GM19324 (cell line): ENCODE data around the gene PCNX3.

Experiments
- ATAC-seq: cut with Tn5 transposase; IDR thresholded peaks from one replicate; pipeline ENCODE4 v1.9.1; 2021; ENCODE audit warnings: mild to moderate bottlenecking, moderate library complexity; ENCODE audit not compliant: unreplicated experiment, low FRiP score

The PCNX3 gene

DNA sequence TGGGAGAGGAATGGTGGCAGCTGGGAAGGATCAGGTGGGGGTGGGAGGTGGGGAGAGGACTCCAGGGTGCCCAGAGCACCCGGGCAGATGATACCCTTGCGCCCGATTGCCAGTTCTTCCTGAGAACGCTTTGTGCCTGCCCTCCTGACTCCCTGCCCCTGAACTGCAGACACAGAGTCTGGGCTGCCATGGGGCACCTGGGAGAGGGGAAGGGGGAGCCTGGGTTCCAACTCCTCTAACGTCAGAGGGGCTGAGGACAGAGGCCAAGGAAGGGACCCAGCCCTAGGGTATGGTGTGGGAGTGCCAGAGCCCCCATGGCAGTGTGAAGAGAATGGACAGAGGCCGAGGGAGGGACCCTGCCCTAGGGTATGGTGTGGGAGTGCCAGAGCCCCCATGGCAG, 19.1 kb upstream of the PCNX3 start:
- no peak for ATAC-seq

DNA sequence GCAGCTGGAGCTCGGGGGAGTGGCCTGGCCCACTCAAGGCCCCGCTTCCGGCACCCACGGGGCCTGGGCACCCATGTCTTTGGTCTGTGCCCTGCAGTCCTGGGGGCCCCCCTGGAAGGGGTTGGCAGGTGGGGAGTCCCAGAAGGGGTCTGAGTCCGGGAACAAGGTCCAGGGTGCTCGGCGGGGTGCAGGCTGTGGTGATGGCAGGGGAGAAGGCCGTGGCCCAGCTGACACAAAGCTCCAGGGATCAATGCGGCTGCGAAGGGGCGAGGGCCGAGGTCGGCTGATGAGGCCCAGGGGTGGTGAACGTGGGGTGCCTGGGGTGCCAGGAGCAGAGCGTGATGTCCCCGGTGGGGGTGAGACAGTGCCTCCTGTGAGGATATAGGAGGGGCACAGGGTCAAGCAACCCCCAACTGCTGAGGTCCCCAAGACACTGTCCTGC, 17.3 kb upstream of the PCNX3 start:
- ATAC-seq = no peak

DNA sequence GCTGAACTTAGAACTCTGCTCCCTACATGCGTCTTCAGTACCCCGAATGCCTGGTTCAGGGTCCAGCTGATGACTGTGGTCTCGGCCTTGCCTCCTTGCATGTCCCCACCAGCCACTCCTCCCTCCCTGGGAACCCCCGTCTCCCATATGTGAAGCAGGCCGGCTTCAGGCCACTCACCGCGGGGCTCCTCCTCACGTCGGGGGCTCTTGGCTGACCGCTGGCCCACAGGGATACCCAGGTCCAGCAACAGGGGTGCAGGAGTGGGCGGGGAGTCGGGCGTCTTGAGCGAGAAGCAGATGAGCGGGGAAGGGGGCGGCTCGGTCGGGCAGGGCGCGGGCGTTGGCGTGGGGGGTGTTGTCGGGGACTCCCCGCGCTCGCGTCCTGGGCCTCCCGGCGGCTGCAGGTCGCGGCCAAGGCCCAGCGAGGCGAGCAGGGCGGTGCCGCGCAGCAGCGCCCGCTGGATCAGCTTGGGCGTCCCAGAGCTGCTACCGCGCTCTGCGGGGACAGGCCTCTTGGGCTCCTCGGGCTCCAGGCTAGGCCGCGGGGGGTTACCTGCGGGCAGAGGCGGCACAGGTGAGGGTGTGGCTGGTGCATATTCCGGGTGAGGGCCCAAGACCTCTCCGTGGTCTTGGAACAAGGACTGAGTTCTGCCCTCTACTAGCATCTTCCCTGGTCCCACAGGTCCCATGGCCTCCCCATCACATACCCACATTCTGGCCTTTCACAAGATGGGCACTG, 16.2 kb upstream of the PCNX3 start:
- ATAC-seq = no peak

DNA sequence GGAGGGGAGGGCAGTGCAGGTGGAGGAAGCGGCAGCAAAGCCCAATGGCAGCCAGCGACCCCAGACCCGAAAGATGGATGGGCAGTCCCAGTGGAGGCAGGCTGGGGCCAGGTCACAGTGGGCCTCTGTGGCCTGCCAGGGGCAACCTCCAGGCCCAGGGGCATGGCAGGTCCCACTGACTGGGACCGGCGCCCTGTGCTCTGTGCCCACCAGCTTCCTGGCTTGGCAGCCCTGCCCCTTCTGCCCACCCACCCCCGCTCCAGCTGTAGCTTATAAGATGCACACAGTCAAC, 15.7 kb upstream of the PCNX3 start:
- ATAC-seq = no peak

DNA sequence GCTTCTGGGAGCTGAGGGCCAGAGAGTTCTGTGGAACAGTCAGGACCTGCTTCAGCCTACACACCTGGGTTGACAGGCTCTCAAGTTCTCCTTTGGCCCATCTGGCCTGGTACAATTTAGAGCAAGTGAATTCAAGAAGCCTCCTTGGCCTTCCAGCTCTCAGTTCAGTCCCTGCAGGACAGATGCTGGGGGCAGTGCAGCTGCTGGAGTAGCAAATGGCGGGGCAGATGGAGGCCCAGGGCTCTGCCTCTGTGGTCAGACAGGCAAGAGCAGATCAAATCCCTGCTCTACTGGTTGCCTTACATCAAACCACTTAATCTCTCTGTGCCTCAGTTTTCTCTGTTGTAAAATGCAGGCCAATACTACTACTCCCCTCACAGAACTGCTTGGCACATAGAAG, 11.3 kb upstream of the PCNX3 start:
- ATAC-seq = no peak

DNA sequence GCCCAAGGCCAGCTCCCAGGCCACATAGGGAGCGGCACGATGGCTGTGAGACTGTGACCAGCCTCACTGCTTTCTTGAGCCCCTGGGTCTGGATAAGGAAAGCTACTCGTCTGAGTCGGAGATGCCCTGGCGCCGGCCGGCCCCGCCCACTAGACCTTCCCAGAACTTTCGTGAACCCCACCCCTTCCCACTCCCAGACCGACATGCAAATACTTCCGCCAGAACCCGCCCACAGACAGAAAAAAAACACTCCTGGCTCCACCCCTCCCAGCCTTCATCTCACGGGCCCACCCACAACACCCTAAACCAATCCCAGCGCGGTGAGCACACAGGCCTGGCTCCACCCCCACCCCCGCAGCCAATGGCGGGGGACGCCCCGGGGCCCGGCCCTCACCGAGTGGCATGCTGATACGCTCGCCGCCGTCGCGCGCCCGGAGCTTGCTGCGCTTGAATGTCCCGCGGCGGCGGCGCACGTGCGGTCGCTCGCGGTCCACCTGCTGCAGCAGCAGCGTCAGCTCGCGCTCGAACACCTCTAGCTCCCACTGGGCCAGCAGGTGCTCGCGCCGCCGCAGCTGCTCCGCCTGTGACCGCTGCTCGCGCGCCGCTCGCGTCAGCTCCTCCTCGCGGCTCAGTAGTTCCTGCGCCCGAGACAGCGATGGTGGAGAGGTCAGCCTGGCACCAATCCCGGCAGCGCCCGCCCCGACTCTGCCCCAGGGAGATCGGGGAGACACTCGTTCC, 8.5 kb upstream of the PCNX3 start:
- ATAC-seq = no peak

DNA sequence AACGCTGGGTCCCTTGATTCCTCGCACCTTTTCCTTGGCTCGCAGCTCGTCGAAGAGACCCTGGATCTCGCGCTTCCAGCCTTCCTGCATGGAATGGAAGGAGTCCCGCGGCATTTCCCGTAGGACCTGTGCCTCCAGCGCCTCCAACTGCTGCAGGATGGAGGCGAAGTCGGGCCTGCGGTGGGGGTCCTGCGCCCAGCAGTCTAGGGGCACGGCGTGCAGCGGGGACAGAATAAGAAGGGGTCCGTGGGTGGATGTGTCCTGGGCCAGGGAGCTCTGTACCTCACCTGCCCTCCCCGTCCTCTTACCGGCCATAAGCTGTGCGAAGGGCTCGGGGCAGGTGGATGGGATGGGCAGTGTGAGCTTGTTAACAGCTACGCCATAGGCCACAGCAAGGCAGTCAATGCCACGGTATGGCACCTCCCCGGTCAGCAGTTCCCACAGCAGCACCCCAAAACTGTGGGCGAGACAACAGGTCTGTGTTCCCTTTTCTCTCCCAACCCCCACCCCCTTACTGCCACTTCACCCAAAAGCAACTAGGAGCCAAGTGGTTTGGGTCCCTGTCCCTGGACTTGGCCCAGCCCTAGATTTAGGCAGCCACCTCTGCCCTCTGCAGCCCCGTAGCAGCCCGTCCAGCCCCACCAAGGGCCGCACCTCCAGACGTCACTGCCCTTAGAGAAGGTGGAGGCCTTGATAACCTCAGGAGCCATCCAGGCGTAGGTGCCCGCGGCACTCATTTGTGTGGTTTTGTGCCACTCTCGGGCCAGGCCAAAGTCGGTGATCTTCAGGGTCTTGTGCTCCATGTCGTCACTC, 7.8 kb upstream of the PCNX3 start:
- no peak for ATAC-seq

DNA sequence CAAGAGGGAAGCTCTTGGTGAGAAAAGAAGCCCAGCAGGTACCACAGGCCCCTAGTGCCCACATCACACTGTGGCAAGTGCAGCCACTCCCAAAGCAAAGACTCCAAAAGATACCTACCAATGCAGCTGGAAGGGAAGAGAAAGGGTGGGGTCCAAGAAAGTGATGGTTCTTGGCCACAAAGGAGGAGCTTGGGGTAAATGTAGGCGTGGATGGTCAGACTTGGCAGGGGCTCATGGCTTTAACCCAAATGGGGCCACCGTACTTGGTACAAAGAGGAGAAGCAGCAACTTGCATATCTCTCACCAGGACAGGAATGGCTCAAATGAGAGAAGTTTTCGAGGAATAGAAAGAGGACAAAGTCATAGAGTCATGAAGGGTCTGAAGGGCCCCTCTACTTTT, 6.3 kb upstream of the PCNX3 start:
- ATAC-seq = no peak

DNA sequence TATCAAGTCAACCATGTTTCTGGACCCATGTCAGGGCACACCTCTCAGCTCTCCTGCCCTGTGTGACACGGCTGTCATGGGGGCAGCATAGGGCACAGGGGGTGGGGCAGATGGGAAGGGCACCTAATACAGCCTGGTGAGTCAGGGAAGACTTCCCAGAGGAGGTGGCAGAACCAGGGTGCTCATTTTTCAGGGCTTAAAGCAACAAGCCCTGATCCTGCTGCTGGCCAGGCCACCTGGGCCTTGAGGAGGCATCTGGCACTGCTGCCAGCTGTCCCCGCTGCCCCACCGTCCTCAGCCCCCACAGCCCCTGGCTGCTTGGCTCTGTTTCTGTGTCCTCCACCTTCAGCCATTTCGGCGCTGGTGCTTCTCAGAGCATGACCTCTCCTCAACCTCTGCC, 5.9 kb upstream of the PCNX3 start:
- no peak for ATAC-seq

DNA sequence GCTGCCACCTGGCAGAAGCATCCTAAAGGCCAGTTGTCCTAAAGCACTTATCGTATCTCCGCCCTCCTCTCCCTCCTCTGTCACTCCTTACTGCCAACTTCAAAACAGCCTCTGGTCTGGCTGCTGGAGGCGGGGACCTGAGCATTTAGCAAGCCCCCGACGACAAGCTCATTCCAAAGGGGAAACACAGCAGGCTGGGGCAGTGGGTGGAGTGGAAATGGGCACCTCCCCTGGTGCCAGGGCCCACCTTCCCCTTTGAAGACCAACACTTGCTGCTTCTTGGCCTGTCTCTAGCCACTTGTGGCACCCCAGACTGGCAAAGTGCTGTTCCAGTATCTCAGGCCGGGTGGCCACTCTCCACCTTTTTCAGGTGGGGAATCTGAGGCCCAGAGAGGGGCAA, 5.2 kb upstream of the PCNX3 start:
- no peak for ATAC-seq

DNA sequence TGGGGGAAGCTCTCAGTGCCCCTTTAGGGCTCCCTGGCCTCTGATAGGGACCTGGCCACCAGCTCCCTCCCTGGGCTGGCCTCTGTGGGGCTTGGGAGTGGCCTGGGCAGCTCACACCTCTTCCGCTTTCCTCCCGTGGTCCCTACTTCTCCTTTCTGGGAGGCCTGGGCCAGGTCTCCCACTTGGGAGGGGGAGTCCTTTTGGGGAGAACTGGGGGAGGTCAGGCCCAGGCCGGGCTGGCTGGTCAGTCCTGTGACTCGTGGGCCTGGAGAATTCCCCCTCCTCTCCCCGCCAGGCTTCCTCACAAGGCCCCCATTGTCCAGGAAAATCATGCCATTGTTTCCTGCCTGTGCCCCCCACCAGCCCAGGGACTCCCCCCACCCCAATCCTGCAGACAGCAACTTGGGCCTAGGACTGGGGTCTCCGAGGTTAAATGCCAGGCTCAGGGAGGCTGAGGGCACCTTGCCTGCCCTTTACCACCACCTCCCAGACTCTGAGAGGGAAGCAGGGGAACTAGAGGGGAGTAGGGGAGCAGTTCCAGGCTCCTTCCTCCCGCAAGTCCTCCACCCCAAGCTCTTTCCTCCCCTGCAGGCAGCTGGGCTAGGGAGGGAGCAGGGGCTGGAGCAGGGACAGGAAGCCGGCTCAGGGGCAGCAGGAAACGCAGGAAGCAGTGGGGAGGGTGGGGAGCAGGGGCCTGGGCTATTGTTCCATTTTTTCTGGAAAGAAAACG, 4.4 kb upstream of the PCNX3 start:
- ATAC-seq = no peak

DNA sequence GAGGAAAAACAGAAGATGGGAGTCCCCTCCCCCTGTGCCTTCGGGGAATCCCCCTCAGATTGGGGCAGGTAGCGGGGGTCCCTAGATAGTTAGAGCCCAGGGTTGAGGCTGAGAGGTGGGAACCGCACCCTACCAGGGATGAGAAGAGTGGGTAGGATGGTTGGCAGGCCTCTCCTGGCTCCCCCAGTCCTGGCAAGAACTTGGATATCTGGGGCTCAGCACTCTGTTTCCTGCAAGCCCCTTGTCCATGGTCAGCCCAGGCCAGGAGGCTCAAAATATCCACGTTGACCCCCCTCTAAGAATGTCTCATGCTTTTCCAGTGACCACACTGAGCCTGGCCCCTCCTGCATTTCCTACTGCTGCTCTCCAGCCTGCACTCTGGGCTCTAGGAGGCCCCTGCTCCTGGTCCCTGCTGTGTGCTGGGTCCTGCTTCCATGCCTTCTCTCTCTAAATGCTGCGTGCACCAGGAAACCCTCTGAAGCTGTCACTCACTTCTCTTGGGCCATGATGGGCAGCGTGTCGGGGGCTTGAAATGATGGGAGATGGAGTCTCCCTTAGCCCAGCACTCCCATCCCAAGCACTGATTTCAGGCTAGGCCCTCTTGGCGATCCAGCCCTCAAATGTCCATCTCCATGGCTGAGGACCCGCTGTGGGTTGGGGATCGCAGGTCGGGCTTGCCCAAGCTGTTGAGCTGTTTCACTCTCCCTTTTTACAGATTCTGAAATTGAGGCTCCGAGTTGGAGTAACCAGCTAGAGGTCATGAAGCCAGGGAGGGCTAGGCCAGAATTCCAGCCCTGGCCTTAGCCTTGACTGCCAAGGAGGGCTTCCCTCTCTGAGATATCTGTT, 3.6 kb upstream of the PCNX3 start:
- no peak for ATAC-seq

DNA sequence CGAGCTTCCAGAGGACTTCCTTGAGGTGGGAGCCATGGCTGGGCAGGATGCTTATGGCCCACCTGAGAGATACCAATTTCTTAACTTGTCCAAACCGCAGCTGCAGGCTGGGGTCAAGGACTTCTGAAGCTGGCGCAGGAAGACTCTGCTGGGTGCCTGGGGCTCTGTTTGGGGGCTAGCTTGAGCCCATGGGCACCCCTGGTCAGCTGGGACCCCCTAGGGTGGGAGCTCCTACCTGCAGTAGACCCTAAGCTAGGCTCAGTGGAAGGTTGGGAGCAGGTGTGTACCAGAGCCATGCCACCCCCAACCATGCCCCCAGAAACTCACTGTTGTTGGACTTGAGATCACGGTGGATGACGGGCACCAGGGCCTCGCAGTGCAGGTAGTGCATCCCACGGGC, 2.9 kb upstream of the PCNX3 start:
- ATAC-seq = no peak

DNA sequence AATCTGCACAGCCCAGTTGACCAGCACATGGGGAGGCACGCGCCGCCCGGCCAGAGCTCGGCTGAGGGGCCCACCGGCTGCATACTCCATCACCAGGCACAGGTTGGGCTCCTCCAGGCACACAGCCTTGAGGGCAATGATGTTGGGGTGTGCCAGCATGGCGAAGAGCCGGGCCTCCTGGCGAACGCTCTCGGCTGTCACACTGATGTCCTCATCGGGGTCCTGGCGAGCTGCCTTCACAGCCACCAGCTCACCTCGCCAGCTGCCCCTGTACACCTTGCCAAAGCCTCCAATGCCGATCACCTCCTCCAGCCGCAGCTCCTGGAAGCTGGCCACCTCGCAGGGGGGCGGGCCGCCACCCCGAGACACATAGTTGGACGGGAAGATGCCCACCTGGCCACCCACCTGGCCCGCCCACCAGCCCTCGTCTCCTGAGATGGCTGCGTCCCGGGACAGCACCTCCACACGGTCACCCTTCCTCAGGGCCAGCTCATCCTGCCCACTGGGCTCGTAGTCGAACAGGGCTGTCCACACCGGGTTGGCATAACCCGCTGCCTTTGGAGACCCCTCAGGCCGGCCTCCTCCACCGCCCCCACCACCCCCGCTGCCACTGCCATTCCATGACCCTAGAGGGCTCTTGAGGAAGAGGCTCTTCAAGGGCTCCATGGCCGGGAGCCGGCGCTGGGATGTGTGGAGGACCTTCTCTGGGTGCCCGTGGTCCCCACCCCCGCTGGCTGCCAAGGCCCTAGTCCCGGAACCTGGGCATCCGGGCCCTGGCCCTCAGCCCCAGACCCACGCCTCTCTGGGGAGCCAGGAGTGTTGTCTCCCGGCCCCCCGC, 2.3 kb upstream of the PCNX3 start:
- ATAC-seq = no peak

DNA sequence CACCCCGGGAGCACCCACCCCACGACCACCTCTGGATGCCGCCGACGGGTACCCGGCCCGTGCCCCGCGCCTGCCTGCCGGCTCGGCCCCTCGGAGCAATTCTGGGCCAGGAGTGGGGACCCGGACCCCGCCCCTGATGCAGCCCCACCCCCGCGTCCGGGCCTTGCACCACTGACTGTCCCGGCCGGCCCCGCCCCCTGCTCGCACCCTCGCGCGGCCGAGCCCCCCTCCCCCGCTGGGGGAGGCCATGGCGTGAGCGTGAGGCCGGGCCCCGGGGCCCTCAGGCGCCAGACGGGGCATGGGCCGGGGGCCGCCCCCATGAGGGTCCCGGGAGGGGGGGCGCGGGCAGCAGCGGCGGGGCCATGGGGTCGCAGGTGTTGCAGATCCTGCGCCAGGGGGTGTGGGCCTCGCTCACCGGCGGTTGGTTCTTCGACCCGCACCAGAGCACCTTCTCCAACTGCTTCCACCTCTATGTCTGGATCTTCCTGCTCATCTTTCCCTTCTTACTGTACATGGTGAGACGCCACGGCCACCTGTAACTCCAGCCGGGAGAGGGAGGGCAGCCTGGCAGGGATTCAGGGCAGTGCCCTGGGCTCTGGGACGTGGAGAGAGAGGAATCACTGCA, 486 bp downstream of the PCNX3 start:
- peak; percentile 11 for ATAC-seq

DNA sequence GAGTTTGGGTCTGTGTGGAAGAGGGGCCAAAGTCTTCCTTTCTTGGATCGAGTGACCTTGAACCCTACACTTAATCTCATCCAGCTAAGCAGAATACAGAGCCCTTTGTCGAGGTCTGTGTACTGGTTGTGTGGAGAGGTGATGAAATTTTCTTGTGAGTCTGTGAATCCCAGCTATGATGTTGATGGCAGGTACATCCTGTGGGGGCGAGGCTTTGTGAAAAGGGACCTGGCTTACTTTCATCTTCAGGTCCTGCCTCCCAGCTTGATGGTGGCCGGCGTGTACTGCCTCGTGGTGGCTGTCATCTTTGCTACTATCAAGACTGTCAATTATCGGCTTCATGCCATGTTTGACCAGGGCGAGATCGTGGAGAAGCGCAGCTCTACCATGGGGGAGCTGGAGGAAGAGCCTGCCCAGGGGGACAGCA, 1.0 kb downstream of the PCNX3 start:
- ATAC-seq = no peak

DNA sequence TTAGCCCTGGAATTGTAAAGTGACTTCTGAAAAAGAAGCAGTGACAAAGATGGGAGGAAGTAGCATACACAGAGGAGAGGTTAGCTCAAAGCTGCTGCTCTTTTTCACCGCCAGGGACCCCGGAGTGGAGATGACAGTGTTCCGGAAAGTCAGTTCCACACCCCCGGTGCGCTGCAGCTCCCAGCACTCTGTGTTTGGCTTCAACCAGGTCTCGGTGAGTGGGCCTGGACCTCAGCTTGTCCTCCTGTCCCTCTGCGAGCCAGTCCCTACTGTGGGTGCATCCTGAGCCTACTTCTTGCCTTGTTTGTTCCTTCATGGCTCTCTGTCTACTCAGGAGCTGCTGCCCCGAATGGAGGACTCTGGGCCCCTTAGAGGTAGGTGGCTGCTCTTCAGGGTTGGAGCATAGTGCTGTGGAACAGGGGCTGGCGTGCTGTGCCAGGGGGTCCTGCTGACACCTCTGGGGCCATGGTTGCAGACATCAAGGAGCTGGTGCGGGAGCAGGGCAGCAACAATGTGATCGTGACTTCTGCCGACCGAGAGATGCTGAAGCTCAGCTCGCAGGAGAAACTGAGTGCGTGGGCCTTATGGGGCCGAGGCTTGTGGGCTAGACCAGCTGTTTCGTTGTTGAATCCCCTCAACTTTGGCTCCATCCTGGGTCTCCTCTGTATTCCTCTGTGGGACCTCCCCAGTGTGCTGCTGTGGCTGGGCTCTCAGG, 1.7 kb downstream of the PCNX3 start:
- no peak for ATAC-seq
